ENCODE measurements around the gene SLC2A9.

Gene SLC2A9

GRCh38 chr4:9894644-9895332, 126.5 kb downstream of the SLC2A9 start:
- no peak for DNase-seq (ENCODE audit: low read depth in 3 of 3, low spot score in 1 of 3)

GRCh38 chr4:9893329-9894108, 127.8 kb downstream of the SLC2A9 start:
- no peak for DNase-seq (ENCODE audit: low read depth in 3 of 3, low spot score in 1 of 3)

GRCh38 chr4:9891740-9892139, 129.6 kb downstream of the SLC2A9 start:
- DNase-seq (ENCODE audit: low read depth in 3 of 3, low spot score in 1 of 3), result no peak

GRCh38 chr4:9891056-9891455, 130.2 kb downstream of the SLC2A9 start:
- DNase-seq (ENCODE audit: low read depth in 3 of 3, low spot score in 1 of 3), result no peak

GRCh38 chr4:9889306-9889705, 132.0 kb downstream of the SLC2A9 start:
- DNase-seq (ENCODE audit: low read depth in 3 of 3, low spot score in 1 of 3), result no peak

- DNase-seq (ENCODE audit: low read depth in 3 of 3, low spot score in 1 of 3), result no peak
Observed at GRCh38 chr4:9885958-9886357, 135.3 kb downstream of the SLC2A9 start.

GRCh38 chr4:9880406-9881197, 140.7 kb downstream of the SLC2A9 start:
- no peak for DNase-seq (ENCODE audit: low read depth in 3 of 3, low spot score in 1 of 3)

- no peak for DNase-seq (ENCODE audit: low read depth in 3 of 3, low spot score in 1 of 3)
Observed at GRCh38 chr4:9877123-9877522, 144.2 kb downstream of the SLC2A9 start.

- no peak for DNase-seq (ENCODE audit: low read depth in 3 of 3, low spot score in 1 of 3)
Observed at GRCh38 chr4:9875516-9875915, 145.8 kb downstream of the SLC2A9 start.

- DNase-seq (ENCODE audit: low read depth in 3 of 3, low spot score in 1 of 3), result no peak
Observed at GRCh38 chr4:9874385-9874784, 146.9 kb downstream of the SLC2A9 start.

- no peak for DNase-seq (ENCODE audit: low read depth in 3 of 3, low spot score in 1 of 3)
Observed at GRCh38 chr4:9870165-9870790, 151.0 kb downstream of the SLC2A9 start.

GRCh38 chr4:9867751-9868425, 153.4 kb downstream of the SLC2A9 start:
- DNase-seq (ENCODE audit: low read depth in 3 of 3, low spot score in 1 of 3), result no peak

GRCh38 chr4:9866931-9867330, 154.4 kb downstream of the SLC2A9 start:
- DNase-seq (ENCODE audit: low read depth in 3 of 3, low spot score in 1 of 3), result no peak

- DNase-seq (ENCODE audit: low read depth in 3 of 3, low spot score in 1 of 3), result no peak
Observed at GRCh38 chr4:9861561-9861960, 159.7 kb downstream of the SLC2A9 start.

- DNase-seq (ENCODE audit: low read depth in 3 of 3, low spot score in 1 of 3), result no peak
Observed at GRCh38 chr4:9859810-9860209, 161.5 kb downstream of the SLC2A9 start.

- no peak for DNase-seq (ENCODE audit: low read depth in 3 of 3, low spot score in 1 of 3)
Observed at GRCh38 chr4:9849538-9849920, 171.8 kb downstream of the SLC2A9 start.

GRCh38 chr4:9847968-9848748, 173.1 kb downstream of the SLC2A9 start:
- no peak for DNase-seq (ENCODE audit: low read depth in 3 of 3, low spot score in 1 of 3)

- no peak for DNase-seq (ENCODE audit: low read depth in 3 of 3, low spot score in 1 of 3)
Observed at GRCh38 chr4:9845791-9846493, 175.4 kb downstream of the SLC2A9 start.

GRCh38 chr4:9841072-9841471, 180.2 kb downstream of the SLC2A9 start:
- DNase-seq (ENCODE audit: low read depth in 3 of 3, low spot score in 1 of 3), result no peak

- no peak for DNase-seq (ENCODE audit: low read depth in 3 of 3, low spot score in 1 of 3)
Observed at GRCh38 chr4:9835430-9835829, 185.9 kb downstream of the SLC2A9 start.

Measured in stimulated activated CD4-positive, alpha-beta T cell treated with anti-CD3 and anti-CD28 coated beads, TNF-alpha, amount 100 ng/mL, for 1 hour (primary cell).